ENCODE data around the gene ACOXL. TPM values are rescaled to one million over a fixed set of nuclear protein-coding genes. Genes with fewer than 3 reads are reported as not detected.

Gene ACOXL
- total RNA-seq, 1 donor from 2014 or later: not detected

DNA sequence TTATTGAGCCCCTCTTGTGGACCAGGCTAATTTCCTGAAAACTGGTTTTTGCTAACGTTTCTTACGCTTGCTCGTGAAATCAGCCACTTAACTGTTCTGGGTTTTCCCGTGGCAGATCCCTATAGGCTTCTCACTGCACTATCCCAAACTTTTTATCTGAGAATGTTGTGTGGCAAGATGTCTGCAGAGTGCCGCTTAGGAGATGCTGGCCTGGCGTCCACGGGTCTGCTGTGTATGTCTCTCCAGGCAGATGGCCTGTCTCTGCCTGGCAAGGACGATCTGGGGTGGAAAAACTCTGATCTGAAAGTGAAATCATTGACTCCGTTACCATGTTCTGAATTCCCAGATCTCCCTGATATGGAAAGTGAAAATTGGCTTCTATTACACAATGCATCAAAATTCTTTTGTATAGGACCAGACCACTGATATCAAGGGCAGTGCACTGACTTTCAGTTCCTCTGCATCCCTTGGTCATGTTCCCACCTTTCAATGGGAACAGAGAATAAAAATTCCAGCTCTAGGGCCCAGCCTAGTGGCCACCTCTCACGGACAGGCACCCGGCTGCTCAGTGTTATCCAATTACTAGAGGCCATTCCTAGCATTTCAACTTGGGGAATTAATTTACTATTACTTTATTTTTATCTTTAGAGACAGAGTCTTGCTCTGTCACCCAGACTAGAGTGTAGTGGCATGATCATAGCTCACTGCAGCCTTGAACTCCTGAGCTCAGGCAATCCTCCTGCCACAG lies 154.6 kb downstream of the ACOXL start:
- Mint-ChIP-seq H3K9me3 (peaks cover 7% of the 10 kb centered on the region), H3K4me1 (no peaks in the 10 kb centered on the region), H3K36me3 (ENCODE audit: low read depth) (no peaks in the 10 kb centered on the region), H3K27me3 (ENCODE audit: low read depth) (no peaks in the 10 kb centered on the region), H3K4me3 (no peak overlapping the region), H3K27ac (ENCODE audit: unreplicated experiment) (no peak overlapping the region)
- DNase-seq (ENCODE audit: low read depth, low spot score): no peak
- TF ChIP-seq, protein P1, sequence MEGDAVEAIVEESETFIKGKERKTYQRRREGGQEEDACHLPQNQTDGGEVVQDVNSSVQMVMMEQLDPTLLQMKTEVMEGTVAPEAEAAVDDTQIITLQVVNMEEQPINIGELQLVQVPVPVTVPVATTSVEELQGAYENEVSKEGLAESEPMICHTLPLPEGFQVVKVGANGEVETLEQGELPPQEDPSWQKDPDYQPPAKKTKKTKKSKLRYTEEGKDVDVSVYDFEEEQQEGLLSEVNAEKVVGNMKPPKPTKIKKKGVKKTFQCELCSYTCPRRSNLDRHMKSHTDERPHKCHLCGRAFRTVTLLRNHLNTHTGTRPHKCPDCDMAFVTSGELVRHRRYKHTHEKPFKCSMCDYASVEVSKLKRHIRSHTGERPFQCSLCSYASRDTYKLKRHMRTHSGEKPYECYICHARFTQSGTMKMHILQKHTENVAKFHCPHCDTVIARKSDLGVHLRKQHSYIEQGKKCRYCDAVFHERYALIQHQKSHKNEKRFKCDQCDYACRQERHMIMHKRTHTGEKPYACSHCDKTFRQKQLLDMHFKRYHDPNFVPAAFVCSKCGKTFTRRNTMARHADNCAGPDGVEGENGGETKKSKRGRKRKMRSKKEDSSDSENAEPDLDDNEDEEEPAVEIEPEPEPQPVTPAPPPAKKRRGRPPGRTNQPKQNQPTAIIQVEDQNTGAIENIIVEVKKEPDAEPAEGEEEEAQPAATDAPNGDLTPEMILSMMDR (conservative IDR thresholded peaks at IDR 0.05): no peak

- H3K4me3 Mint-ChIP-seq: no peak overlapping the region
- H3K4me1 Mint-ChIP-seq: no peaks in the 10 kb centered on the region
- no peak for DNase-seq (ENCODE audit: low read depth, low spot score)
- H3K36me3 Mint-ChIP-seq (ENCODE audit: low read depth): no peaks in the 10 kb centered on the region
- no peaks in the 10 kb centered on the region for H3K27me3 Mint-ChIP-seq (ENCODE audit: low read depth)
- TF ChIP-seq, protein P1 (conservative IDR thresholded peaks at IDR 0.05): no peak
- H3K27ac Mint-ChIP-seq (ENCODE audit: unreplicated experiment): no peak overlapping the region
- peaks cover 7% of the 10 kb centered on the region for H3K9me3 Mint-ChIP-seq
These were observed 156.0 kb downstream of the ACOXL start for GRCh38 chr2:110888411-110888810.

DNA sequence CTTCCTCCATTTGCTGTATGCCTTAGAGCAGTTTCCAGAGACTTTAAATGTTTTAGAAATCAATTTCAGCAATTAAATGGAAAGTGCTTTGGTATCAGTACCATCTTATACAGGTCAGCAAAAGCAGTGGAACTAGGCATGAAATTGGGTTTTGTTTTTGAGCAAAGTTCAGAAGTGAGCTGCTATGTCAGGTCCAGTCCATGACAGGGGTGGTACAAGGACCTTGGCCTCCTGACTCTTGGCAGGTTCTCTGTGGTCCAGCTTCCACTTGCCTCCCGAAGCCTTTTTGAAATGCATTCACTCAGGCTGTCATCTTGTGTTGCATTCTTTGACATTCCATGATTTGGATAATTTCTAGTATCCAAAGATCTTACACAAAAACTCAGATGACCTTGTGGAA lies 159.3 kb downstream of the ACOXL start:
- DNase-seq (ENCODE audit: low read depth, low spot score): no peak
- Mint-ChIP-seq H3K27ac (ENCODE audit: unreplicated experiment) (no peak overlapping the region), H3K9me3 (peaks cover 13% of the 10 kb centered on the region), H3K4me3 (no peak overlapping the region), H3K4me1 (no peaks in the 10 kb centered on the region), H3K36me3 (ENCODE audit: low read depth) (no peaks in the 10 kb centered on the region), H3K27me3 (ENCODE audit: low read depth) (no peaks in the 10 kb centered on the region)
- TF ChIP-seq, protein P1 (conservative IDR thresholded peaks at IDR 0.05): no peak

DNA sequence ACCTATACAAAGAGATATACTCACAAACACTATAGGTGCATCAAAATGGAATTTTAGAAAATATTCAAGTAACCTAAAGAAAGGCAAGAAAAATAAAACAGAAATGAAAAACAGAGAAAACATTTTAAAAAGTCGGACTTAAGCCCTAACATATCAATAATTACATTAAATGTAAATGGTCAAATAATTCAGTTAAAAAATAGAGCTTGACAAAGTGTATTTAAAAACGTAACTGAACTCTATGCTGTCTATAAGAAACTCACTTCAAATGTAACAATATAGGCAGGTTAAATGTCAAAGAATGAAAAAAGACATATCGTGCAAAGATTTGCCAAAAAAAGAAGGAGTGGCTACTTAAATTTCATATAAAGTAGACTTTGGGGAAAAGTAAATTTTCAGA lies 163.9 kb downstream of the ACOXL start:
- no peaks in the 10 kb centered on the region for H3K36me3 Mint-ChIP-seq (ENCODE audit: low read depth)
- no peak for DNase-seq (ENCODE audit: low read depth, low spot score)

GRCh38 chr2:110897966-110898365 lies 165.6 kb downstream of the ACOXL start:
- H3K36me3 Mint-ChIP-seq (ENCODE audit: low read depth): no peaks in the 10 kb centered on the region

More for the DNA sequence above, 163.9 kb downstream of the ACOXL start:
- Mint-ChIP-seq H3K27me3 (ENCODE audit: low read depth) (no peaks in the 10 kb centered on the region), H3K4me3 (no peak overlapping the region), H3K27ac (ENCODE audit: unreplicated experiment) (no peak overlapping the region), H3K4me1 (peaks cover 23% of the 10 kb centered on the region), H3K9me3 (peaks cover 8% of the 10 kb centered on the region)
- TF ChIP-seq, protein P1 (conservative IDR thresholded peaks at IDR 0.05): no peak

More at GRCh38 chr2:110897966-110898365, 165.6 kb downstream of the ACOXL start:
- Mint-ChIP-seq H3K27ac (ENCODE audit: unreplicated experiment) (no peak overlapping the region), H3K27me3 (ENCODE audit: low read depth) (no peaks in the 10 kb centered on the region), H3K9me3 (peaks cover 8% of the 10 kb centered on the region), H3K4me3 (no peak overlapping the region), H3K4me1 (peaks cover 23% of the 10 kb centered on the region)
- no peak for DNase-seq (ENCODE audit: low read depth, low spot score)
- TF ChIP-seq, protein P1 (conservative IDR thresholded peaks at IDR 0.05): no peak

All from neural crest cell (in vitro differentiated cells).